Liver (tissue), 9 donors: ENCODE results near the gene FTHL17. TPM values are rescaled to one million over a fixed set of nuclear protein-coding genes. Genes with fewer than 3 reads are reported as not detected.

ENCODE experiments used
- DNase-seq: peaks from one replicate; pipeline ENCODE4 v3.0.0-alpha.2; 2017; ENCODE audit warnings: low spot score
- H3K27ac ChIP-seq, 2 donors: one replicate each; pipeline ENCODE4 v1.7.0; 2013; ENCODE audit warnings: inconsistent platforms in 2 of 2, low read length in 2 of 2, control low read depth in 1 of 2, low read depth in 1 of 2, mild to moderate bottlenecking in 1 of 2
- H3K27me3 ChIP-seq, 4 donors: one replicate each; pipeline versions ENCODE4 v1.6.1 to v1.7.0; 2013; ENCODE audit warnings: low read length in 3 of 4, inconsistent platforms in 1 of 4, mild to moderate bottlenecking in 1 of 4, moderate library complexity in 1 of 4; ENCODE audit not compliant: control insufficient read depth in 4 of 4, insufficient read depth in 4 of 4
- H3K36me3 ChIP-seq, 4 donors: one replicate each; pipeline versions ENCODE4 v1.6.1 to v1.7.0; 2013; ENCODE audit warnings: low read length in 3 of 4, mild to moderate bottlenecking in 3 of 4, low read depth in 1 of 4, moderate library complexity in 1 of 4; ENCODE audit not compliant: control insufficient read depth in 4 of 4, insufficient read depth in 3 of 4
- H3K4me1 ChIP-seq, 4 donors: one replicate each; pipeline versions ENCODE4 v1.6.1 to v1.7.0; 2013; ENCODE audit warnings: low read length in 3 of 4, mild to moderate bottlenecking in 3 of 4, moderate library complexity in 1 of 4; ENCODE audit not compliant: control insufficient read depth in 4 of 4, insufficient read depth in 4 of 4
- H3K4me3 ChIP-seq, 3 donors: one replicate each; pipeline versions ENCODE4 v1.6.1 to v1.7.0; 2013; ENCODE audit warnings: low read length in 3 of 3, control low read depth in 1 of 3, low read depth in 1 of 3, mild to moderate bottlenecking in 1 of 3
- H3K9ac ChIP-seq, 2 donors: one replicate each; pipeline ENCODE4 v1.7.0; 2013; ENCODE audit warnings: low read length in 2 of 2, mild to moderate bottlenecking in 2 of 2, moderate library complexity in 2 of 2, control low read depth in 1 of 2, low read depth in 1 of 2
- H3K9me3 ChIP-seq, 4 donors: one replicate each; pipeline versions ENCODE4 v1.6.1 to v1.7.0; 2013; ENCODE audit warnings: low read length in 3 of 4; ENCODE audit not compliant: control insufficient read depth in 4 of 4
- EGR1 ChIP-seq, 2 donors: IDR thresholded peaks; 2 replicates each; pipeline ENCODE4 v1.6.1; 2016 to 2018; ENCODE audit warnings: antibody characterized with exemption in 2 of 2, low read depth in 2 of 2
- FOXA2 ChIP-seq: IDR thresholded peaks from 2 replicates; pipeline ENCODE4 v1.6.1; 2016; ENCODE audit warnings: antibody characterized with exemption
- GABPA ChIP-seq, 2 donors: IDR thresholded peaks in 1 of 2; conservative IDR thresholded peaks in 1 of 2; 2 replicates each; pipeline ENCODE4 v1.6.1; 2016; ENCODE audit warnings: antibody characterized with exemption in 2 of 2, mild to moderate bottlenecking in 1 of 2, moderate library complexity in 1 of 2
- HNF4A ChIP-seq, 2 donors: conservative IDR thresholded peaks; 2 replicates each; pipeline ENCODE4 v1.6.1; 2016; ENCODE audit warnings: antibody characterized with exemption in 2 of 2, mild to moderate bottlenecking in 2 of 2
- HNF4G ChIP-seq: IDR thresholded peaks from 2 replicates; pipeline ENCODE4 v1.6.1; 2016; ENCODE audit warnings: antibody characterized with exemption
- JUND ChIP-seq, 2 donors: IDR thresholded peaks; 2 replicates each; pipeline ENCODE4 v1.6.1; 2016; ENCODE audit warnings: antibody characterized with exemption in 2 of 2
- RAD21 ChIP-seq, 2 donors: IDR thresholded peaks; 2 replicates each; pipeline ENCODE4 v1.6.1; 2016; ENCODE audit warnings: antibody characterized with exemption in 2 of 2, mild to moderate bottlenecking in 2 of 2
- RXRA ChIP-seq, 2 donors: IDR thresholded peaks; 2 replicates each; pipeline ENCODE4 v1.6.1; 2017 to 2018; ENCODE audit warnings: antibody characterized with exemption in 2 of 2, mild to moderate bottlenecking in 1 of 2
- TAF1 ChIP-seq: conservative IDR thresholded peaks from 2 replicates; pipeline ENCODE4 v1.6.1; 2016; ENCODE audit warnings: antibody characterized with exemption, mild to moderate bottlenecking
- WGBS: extraction: QIAGEN DNeasy Blood & Tissue Kit; methylation state at CpG from one replicate; pipeline ENCODE4 v1.1.7; 2013; 5-methylcytosine and 5-hydroxymethylcytosine counted together
- polyA plus RNA-seq, 2 donors: library from polyadenylated mRNA; stranded (reverse) in 1 of 2; unstranded in 1 of 2; fragments of 200-250 nt in 1 of 2; fragments of >200 nt in 1 of 2; fragmentation: Nextera tagmentation in 1 of 2; extraction: Ambion mirVana in 1 of 2; gene quantifications; one replicate each; pipeline versions ENCODE4 v1.2.1 to v1.2.3, GENCODE V29; 2013 to 2015
- total RNA-seq, 2 donors: library from RNA; depleted of rRNA; stranded (reverse); fragments of >200 nt; gene quantifications; one replicate each; pipeline ENCODE4 v1.2.3, GENCODE V29; 2014
- TF ChIP-seq, protein P1 (sequence below): fragments of 150-350 bp; IDR thresholded peaks from 2 replicates; pipeline ENCODE4 v1.5.1; 2017; ENCODE audit warnings: improper control_type of control experiment, low read depth, low read length; ENCODE audit not compliant: missing input control
- TF ChIP-seq, protein P2 (sequence below): IDR thresholded peaks from 2 replicates; pipeline ENCODE4 v1.6.1; 2016; ENCODE audit warnings: antibody characterized with exemption
- TF ChIP-seq, protein P3 (sequence below): IDR thresholded peaks from 2 replicates; pipeline ENCODE4 v1.6.1; 2016; ENCODE audit warnings: antibody characterized with exemption
- TF ChIP-seq, protein P4 (sequence below): IDR thresholded peaks from 2 replicates; pipeline ENCODE4 v1.6.1; 2016; ENCODE audit warnings: antibody characterized with exemption
- donor health status: healthy.
- donor health status: healthy.
- donor health status: healthy.
- donor health status: healthy.
- donor health status: healthy.

Gene FTHL17
- total and polyA plus RNA-seq, 4 donors = not detected

DNA sequence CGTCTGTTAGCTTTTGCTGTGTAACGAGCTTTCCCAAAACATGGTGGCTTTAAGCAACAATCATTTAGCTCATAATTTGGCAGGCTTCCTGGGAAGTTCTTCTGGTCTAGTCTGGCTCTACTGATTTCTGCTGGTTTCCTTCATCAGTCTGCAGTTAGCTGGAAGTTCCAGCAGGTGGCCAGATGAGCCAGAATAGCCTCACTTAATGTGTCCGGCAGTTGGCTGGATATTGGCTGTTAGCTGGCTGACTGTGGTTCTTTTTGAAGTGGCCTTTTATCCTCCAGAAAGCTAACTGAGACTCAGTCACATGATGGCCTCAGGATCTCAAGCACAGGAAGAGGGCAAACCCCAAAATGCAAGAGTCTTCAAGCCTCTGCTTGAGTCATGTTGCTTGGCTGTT lies 34.9 kb downstream of the FTHL17 start:
- Histone ChIP-seq H3K27ac (no peak overlapping the region), H3K9ac (no peak overlapping the region), H3K4me3 (no peak overlapping the region), H3K27me3 (no peaks in the 10 kb centered on the region), H3K9me3 (no peaks in the 10 kb centered on the region), H3K36me3 (no peaks in the 10 kb centered on the region), H3K4me1 (no peaks in the 10 kb centered on the region)
- DNase-seq = no peak
- 35% methylated on average over 3 of the region's 3 CpGs for WGBS
- TF ChIP-seq, protein P1, sequence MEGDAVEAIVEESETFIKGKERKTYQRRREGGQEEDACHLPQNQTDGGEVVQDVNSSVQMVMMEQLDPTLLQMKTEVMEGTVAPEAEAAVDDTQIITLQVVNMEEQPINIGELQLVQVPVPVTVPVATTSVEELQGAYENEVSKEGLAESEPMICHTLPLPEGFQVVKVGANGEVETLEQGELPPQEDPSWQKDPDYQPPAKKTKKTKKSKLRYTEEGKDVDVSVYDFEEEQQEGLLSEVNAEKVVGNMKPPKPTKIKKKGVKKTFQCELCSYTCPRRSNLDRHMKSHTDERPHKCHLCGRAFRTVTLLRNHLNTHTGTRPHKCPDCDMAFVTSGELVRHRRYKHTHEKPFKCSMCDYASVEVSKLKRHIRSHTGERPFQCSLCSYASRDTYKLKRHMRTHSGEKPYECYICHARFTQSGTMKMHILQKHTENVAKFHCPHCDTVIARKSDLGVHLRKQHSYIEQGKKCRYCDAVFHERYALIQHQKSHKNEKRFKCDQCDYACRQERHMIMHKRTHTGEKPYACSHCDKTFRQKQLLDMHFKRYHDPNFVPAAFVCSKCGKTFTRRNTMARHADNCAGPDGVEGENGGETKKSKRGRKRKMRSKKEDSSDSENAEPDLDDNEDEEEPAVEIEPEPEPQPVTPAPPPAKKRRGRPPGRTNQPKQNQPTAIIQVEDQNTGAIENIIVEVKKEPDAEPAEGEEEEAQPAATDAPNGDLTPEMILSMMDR = peak; percentile 68
- peak; percentile 75 to 88 for TF ChIP-seq RAD21 (IDR thresholded peaks at IDR 0.05)
- TF ChIP-seq EGR1 (IDR thresholded peaks at IDR 0.05; ENCODE audit: low read depth in 2 of 2) = no peak
- no peak for TF ChIP-seq HNF4A (conservative IDR thresholded peaks at IDR 0.05)

DNA sequence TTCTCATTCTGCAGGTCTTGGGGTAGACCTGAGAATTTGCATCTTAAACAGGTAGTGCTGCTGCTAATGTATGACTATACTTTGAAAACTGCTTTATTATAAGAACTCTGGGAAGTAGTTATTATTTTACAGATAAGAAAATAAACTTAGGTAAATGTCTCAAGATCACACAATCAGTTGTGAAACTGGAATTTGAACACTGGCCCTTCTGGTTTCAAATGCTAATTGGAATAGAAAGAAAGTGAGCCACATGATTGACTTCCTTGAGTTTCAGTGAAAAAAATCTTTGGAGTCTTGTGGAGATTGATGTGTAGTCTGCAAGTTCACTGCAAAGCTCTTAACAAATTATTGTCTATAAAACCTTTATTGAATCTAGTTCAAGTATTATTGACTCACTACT lies 44.5 kb downstream of the FTHL17 start:
- no peaks in the 10 kb centered on the region for H3K27me3 ChIP-seq
- peaks cover 0 to under 1% (median 0%) of the 10 kb centered on the region in 4 donors for H3K9me3 ChIP-seq
- H3K36me3 ChIP-seq = no peaks in the 10 kb centered on the region
- H3K4me3 ChIP-seq = no peak overlapping the region
- no peak for DNase-seq
- TF ChIP-seq, protein P1 = no peak
- TF ChIP-seq HNF4G (no peak), FOXA2 (no peak), TAF1 (no peak), GABPA (IDR thresholded peaks at IDR 0.05 in 1 of 2, conservative IDR thresholded peaks at IDR 0.05 in 1 of 2) (no peak), RXRA (IDR thresholded peaks at IDR 0.05) (no peak), JUND (IDR thresholded peaks at IDR 0.05) (no peak), EGR1 (IDR thresholded peaks at IDR 0.05; ENCODE audit: low read depth in 2 of 2) (no peak)
- TF ChIP-seq, protein P2, sequence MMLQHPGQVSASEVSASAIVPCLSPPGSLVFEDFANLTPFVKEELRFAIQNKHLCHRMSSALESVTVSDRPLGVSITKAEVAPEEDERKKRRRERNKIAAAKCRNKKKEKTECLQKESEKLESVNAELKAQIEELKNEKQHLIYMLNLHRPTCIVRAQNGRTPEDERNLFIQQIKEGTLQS = no peak
- TF ChIP-seq, protein P3, sequence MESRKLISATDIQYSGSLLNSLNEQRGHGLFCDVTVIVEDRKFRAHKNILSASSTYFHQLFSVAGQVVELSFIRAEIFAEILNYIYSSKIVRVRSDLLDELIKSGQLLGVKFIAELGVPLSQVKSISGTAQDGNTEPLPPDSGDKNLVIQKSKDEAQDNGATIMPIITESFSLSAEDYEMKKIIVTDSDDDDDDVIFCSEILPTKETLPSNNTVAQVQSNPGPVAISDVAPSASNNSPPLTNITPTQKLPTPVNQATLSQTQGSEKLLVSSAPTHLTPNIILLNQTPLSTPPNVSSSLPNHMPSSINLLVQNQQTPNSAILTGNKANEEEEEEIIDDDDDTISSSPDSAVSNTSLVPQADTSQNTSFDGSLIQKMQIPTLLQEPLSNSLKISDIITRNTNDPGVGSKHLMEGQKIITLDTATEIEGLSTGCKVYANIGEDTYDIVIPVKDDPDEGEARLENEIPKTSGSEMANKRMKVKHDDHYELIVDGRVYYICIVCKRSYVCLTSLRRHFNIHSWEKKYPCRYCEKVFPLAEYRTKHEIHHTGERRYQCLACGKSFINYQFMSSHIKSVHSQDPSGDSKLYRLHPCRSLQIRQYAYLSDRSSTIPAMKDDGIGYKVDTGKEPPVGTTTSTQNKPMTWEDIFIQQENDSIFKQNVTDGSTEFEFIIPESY = no peak
- TF ChIP-seq, protein P4, sequence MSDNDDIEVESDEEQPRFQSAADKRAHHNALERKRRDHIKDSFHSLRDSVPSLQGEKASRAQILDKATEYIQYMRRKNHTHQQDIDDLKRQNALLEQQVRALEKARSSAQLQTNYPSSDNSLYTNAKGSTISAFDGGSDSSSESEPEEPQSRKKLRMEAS = no peak
- no peak overlapping the region for H3K9ac ChIP-seq
- no peaks in the 10 kb centered on the region for H3K4me1 ChIP-seq
- no peak overlapping the region for H3K27ac ChIP-seq
